Adrenal gland (tissue), 5 donors: ENCODE measurements around the gene NEBL.

Experiments used
- CTCF ChIP-seq, 6 experiments: fragments of 450-650 bp in 4 of 6; fragments of 200-600 bp in 2 of 6; sonication (generic) in 1 of 6; IDR thresholded peaks; 1 replicate in 5 of 6; 2 replicates in 1 of 6; pipeline versions ENCODE4 v1.5.1 to v1.8.0; 2016 to 2021; ENCODE audit warnings: antibody characterized with exemption in 6 of 6, mild to moderate bottlenecking in 2 of 6, moderate library complexity in 1 of 6
- POLR2A ChIP-seq, 2 donors: fragments of 450-650 bp; IDR thresholded peaks; one replicate each; pipeline ENCODE4 v1.6.1; 2017; ENCODE audit warnings: antibody characterized with exemption in 2 of 2, mild to moderate bottlenecking in 2 of 2, moderate library complexity in 1 of 2
- donor health status: DM: no; HTN: no; CAD: no.

DNA sequence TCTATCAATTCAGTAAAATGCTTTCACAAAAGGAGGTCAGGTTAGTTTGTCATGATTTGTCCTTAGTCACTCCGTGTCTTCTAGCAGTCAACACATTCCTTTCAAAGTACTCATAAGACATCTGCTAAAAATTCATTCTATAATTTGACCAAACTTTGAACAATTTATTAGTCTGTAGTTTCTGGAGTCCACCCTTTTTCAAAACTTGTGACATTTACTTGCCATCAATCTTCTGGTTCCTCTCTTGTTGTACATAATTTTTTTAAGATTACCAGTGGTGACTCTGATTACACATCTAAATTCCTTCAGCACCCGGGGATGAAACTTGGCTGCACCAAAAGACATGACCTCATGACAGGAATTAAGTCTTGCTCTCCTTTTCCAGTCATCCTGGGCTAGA is 130.1 kb downstream of the NEBL start:
- TF ChIP-seq CTCF (IDR thresholded peaks at IDR 0.05) (no peak), POLR2A (IDR thresholded peaks at IDR 0.05) (no peak)
